Measurements from ENCODE around the gene NRIP1. TPM values are rescaled to one million over a fixed set of nuclear protein-coding genes. Genes with fewer than 3 reads are reported as not detected.

NRIP1 gene
- total RNA-seq, 4 donors from 2014 or later, result 38.5 to 63.7 (median 55.6) TPM

GRCh38 chr21:15053500-15053899, 11.3 kb downstream of the NRIP1 start:
- Histone ChIP-seq H3K4me3 (no peak overlapping the region), H3K9me3 (no peaks in the 10 kb centered on the region), H3K27me3 (no peaks in the 10 kb centered on the region), H3K4me1 (peaks cover 18 to 100% (median 82%) of the 10 kb centered on the region in 4 donors), H3K27ac (peak overlapping the region; percentile 72 to 100 (median 88)), H3K36me3 (no peaks in the 10 kb centered on the region)
- intact Hi-C loops (cut with DNase I; ENCODE audit: low total_unique reads), result no loop called here
- 25 to 38% methylated on average over 1 of the region's 1 CpG for WGBS, 2 donors (ENCODE audit: low coverage in 1 of 2)
- TF ChIP-seq POLR2A (IDR thresholded peaks at IDR 0.05) (no peak), POLR2AphosphoS5 (IDR thresholded peaks at IDR 0.05) (no peak), EP300 (IDR thresholded peaks at IDR 0.05; ENCODE audit: low read depth) (no peak)
- in situ Hi-C loops (cut with MboI; ENCODE audit: low pct_ligation_motif_present in 1 of 4, low pct_unique_long_range_greater_than_20kb in 1 of 4, low sequenced_read_pairs in 3 of 4), result loop anchor here in 2 of 4 donors (25.0 kb wide), 3 partner anchors 191 to 684 kb away; partner anchors contain the start of gene USP25 (in 1 of the 2)
- DNase-seq, result no peak

- WGBS, 2 donors (ENCODE audit: low coverage in 1 of 2), result 42 to 50% methylated on average over 3 to 4 of the region's 4 CpGs
- intact Hi-C loops (cut with DNase I; ENCODE audit: low total_unique reads) (no loop called here), in situ Hi-C loops (cut with MboI; ENCODE audit: low pct_ligation_motif_present in 1 of 4, low pct_unique_long_range_greater_than_20kb in 1 of 4, low sequenced_read_pairs in 3 of 4) (loop anchor here in 2 of 4 donors (25.0 kb wide), 3 partner anchors 190 to 685 kb away; partner anchors contain the start of gene USP25 (in 1 of the 2))
- Histone ChIP-seq H3K27me3 (no peaks in the 10 kb centered on the region), H3K27ac (peak overlapping the region; percentile 72 to 100 (median 88)), H3K9me3 (no peaks in the 10 kb centered on the region), H3K4me1 (peaks cover 18 to 100% (median 77%) of the 10 kb centered on the region in 4 donors), H3K36me3 (no peaks in the 10 kb centered on the region), H3K4me3 (peak overlapping the region in 1 of 4 donors; percentile 13)
- TF ChIP-seq POLR2AphosphoS5 (IDR thresholded peaks at IDR 0.05) (no peak), POLR2A (IDR thresholded peaks at IDR 0.05) (no peak), EP300 (IDR thresholded peaks at IDR 0.05; ENCODE audit: low read depth) (no peak), CTCF (IDR thresholded peaks at IDR 0.05) (no peak)
- DNase-seq, result no peak
Measured at GRCh38 chr21:15052459-15052763, 12.4 kb downstream of the NRIP1 start.

GRCh38 chr21:15051644-15052458, 12.9 kb downstream of the NRIP1 start:
- WGBS, 2 donors (ENCODE audit: low coverage in 1 of 2), result 11 to 21% methylated on average over 9 of the region's 9 CpGs
- DNase-seq, result peak; percentile 28
- H3K4me3 ChIP-seq, result peak overlapping the region in 1 of 4 donors; percentile 13
- TF ChIP-seq CTCF (IDR thresholded peaks at IDR 0.05), result no peak
- peak; percentile 17 for TF ChIP-seq POLR2A (IDR thresholded peaks at IDR 0.05)
- TF ChIP-seq EP300 (IDR thresholded peaks at IDR 0.05; ENCODE audit: low read depth), result peak; percentile 53
- peak in 2 of 3 donors; percentile 22 to 39 for TF ChIP-seq POLR2AphosphoS5 (IDR thresholded peaks at IDR 0.05)
- peaks cover 18 to 94% (median 71%) of the 10 kb centered on the region in 4 donors for H3K4me1 ChIP-seq
- H3K36me3 ChIP-seq, result no peaks in the 10 kb centered on the region
- intact Hi-C loops (cut with DNase I; ENCODE audit: low total_unique reads) (no loop called here), in situ Hi-C loops (cut with MboI; ENCODE audit: low pct_ligation_motif_present in 1 of 4, low pct_unique_long_range_greater_than_20kb in 1 of 4, low sequenced_read_pairs in 3 of 4) (loop anchor here in 2 of 4 donors (25.0 kb wide), 3 partner anchors 190 to 685 kb away; partner anchors contain the start of gene USP25 (in 1 of the 2))
- H3K27ac ChIP-seq, result peak overlapping the region; percentile 72 to 100 (median 88)
- H3K9me3 ChIP-seq, result no peaks in the 10 kb centered on the region
- H3K27me3 ChIP-seq, result no peaks in the 10 kb centered on the region

- TF ChIP-seq CTCF (IDR thresholded peaks at IDR 0.05), result no peak
- TF ChIP-seq POLR2A (IDR thresholded peaks at IDR 0.05), result peak; percentile 40
- peak in 2 of 3 donors; percentile 9 to 30 for TF ChIP-seq POLR2AphosphoS5 (IDR thresholded peaks at IDR 0.05)
- TF ChIP-seq EP300 (IDR thresholded peaks at IDR 0.05; ENCODE audit: low read depth), result no peak
- H3K4me1 ChIP-seq, result peaks cover 18 to 83% (median 63%) of the 10 kb centered on the region in 4 donors
- in situ Hi-C loops (cut with MboI; ENCODE audit: low pct_ligation_motif_present in 1 of 4, low pct_unique_long_range_greater_than_20kb in 1 of 4, low sequenced_read_pairs in 3 of 4), result loop anchor here in 2 of 4 donors (25.0 kb wide), 3 partner anchors 188 to 687 kb away; partner anchors contain the start of gene USP25 (in 1 of the 2)
- H3K27ac ChIP-seq, result peak overlapping the region; percentile 72 to 100 (median 88)
- peak overlapping the region in 3 of 4 donors; percentile 3 to 14 (median 3) for H3K4me3 ChIP-seq
- intact Hi-C loops (cut with DNase I; ENCODE audit: low total_unique reads), result no loop called here
- H3K27me3 ChIP-seq, result no peaks in the 10 kb centered on the region
- H3K9me3 ChIP-seq, result no peaks in the 10 kb centered on the region
- no peaks in the 10 kb centered on the region for H3K36me3 ChIP-seq
- 31 to 51% methylated on average over 10 to 11 of the region's 11 CpGs for WGBS, 2 donors (ENCODE audit: low coverage in 1 of 2)
- DNase-seq, result peak; percentile 66
Measured at GRCh38 chr21:15050568-15051377, 14.0 kb downstream of the NRIP1 start.

All from transverse colon (tissue), 4 donors.